ENCODE results near the gene ANGEL2. TPM values are rescaled to one million over a fixed set of nuclear protein-coding genes. Genes with fewer than 3 reads are reported as not detected.
"Not testable (repeated sequence)": the region's sequence is repeated elsewhere in the genome, so short reads cannot be mapped to it uniquely, and the experiment has no call there.

Gene ANGEL2
- total RNA-seq, 2 donors from 2014 or later, result 41.7 to 76.2 TPM

DNA sequence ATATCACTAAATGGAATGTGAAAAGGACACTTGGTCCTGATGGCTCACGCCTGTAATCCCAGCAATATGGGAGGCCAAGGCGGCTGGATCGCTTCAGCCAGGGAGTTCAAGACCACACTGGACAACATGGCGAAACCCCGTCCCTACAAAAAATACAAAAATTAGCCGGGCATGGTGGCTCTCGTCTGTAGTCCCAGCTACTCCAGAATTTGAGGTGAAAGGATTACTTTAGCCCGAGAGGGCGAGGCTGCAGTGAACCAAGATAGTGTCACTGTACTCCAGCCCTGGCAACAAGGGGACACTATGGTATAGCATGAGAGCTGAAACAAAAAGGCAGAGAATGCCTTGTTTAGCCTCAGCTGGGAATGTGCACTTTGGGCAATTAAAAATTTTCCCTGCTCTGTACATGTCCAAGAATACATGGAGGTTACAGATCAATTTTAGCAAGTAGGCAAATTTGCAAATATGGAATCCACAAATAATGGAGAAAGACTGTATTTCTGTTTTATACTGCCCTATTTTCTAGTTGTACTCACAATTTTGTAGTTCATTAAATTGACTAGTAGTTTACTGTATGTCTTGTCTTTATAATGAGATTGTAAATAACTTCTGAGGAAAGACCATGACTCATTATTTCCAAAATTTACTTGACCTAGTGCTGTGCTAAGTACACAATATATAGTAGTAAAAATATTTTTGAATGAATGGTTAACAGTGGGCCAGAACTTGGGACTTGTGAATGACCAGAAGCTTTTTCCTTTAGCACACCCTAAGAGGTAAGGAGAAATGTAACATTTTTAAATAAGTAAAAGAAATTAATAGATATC lies 2.0 kb upstream of the ANGEL2 start:
- no peaks in the 10 kb centered on the region for H3K27me3 ChIP-seq (replicated peaks; ENCODE audit: insufficient read depth)
- ATAC-seq (ENCODE audit: insufficient number of reproducible peaks, low FRiP score, low read depth) (no peak), DNase-seq (ENCODE audit: low spot score) (no peak)
- peaks cover 12 to 19% of the 10 kb centered on the region in 2 donors for H3K4me1 ChIP-seq (ENCODE audit: control insufficient read depth in 1 of 2, low read depth in 2 of 2)
- H3K4me3 ChIP-seq, result no peak overlapping the region
- H3K27ac ChIP-seq, result no peak overlapping the region
- no peaks in the 10 kb centered on the region for H3K36me3 ChIP-seq
- TF ChIP-seq, protein P1, sequence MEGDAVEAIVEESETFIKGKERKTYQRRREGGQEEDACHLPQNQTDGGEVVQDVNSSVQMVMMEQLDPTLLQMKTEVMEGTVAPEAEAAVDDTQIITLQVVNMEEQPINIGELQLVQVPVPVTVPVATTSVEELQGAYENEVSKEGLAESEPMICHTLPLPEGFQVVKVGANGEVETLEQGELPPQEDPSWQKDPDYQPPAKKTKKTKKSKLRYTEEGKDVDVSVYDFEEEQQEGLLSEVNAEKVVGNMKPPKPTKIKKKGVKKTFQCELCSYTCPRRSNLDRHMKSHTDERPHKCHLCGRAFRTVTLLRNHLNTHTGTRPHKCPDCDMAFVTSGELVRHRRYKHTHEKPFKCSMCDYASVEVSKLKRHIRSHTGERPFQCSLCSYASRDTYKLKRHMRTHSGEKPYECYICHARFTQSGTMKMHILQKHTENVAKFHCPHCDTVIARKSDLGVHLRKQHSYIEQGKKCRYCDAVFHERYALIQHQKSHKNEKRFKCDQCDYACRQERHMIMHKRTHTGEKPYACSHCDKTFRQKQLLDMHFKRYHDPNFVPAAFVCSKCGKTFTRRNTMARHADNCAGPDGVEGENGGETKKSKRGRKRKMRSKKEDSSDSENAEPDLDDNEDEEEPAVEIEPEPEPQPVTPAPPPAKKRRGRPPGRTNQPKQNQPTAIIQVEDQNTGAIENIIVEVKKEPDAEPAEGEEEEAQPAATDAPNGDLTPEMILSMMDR (IDR thresholded peaks at IDR 0.05), result no peak
- no peaks in the 10 kb centered on the region for H3K9me3 ChIP-seq

DNA sequence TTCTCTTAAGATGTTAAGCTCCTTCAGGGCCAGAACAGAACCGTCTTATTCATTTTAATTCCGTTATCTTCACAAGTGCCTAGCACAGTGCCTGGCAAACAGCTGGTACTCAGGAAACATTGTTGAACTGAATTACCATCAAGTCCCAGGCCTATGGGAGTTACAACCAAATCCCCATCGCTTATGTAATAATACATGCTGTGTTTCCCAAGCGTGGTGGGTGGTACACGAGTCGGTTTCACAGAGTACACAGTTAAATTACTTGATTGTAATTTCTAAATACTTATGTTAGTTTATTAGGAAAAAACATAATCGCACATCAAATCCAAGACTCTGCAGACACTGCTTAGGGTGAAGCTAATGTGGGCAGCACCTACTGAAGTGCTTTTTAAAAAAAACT lies 1.0 kb downstream of the ANGEL2 start:
- H3K9me3 ChIP-seq, result no peaks in the 10 kb centered on the region
- TF ChIP-seq, protein P1 (IDR thresholded peaks at IDR 0.05), result no peak
- no peaks in the 10 kb centered on the region for H3K36me3 ChIP-seq
- peaks cover 12 to 19% of the 10 kb centered on the region in 2 donors for H3K4me1 ChIP-seq (ENCODE audit: control insufficient read depth in 1 of 2, low read depth in 2 of 2)
- ATAC-seq (ENCODE audit: insufficient number of reproducible peaks, low FRiP score, low read depth) (no peak), DNase-seq (ENCODE audit: low spot score) (no peak)
- H3K27ac ChIP-seq, result peak overlapping the region; percentile 89 to 90
- H3K4me3 ChIP-seq, result peak overlapping the region; percentile 95
- no peaks in the 10 kb centered on the region for H3K27me3 ChIP-seq (replicated peaks; ENCODE audit: insufficient read depth)

DNA sequence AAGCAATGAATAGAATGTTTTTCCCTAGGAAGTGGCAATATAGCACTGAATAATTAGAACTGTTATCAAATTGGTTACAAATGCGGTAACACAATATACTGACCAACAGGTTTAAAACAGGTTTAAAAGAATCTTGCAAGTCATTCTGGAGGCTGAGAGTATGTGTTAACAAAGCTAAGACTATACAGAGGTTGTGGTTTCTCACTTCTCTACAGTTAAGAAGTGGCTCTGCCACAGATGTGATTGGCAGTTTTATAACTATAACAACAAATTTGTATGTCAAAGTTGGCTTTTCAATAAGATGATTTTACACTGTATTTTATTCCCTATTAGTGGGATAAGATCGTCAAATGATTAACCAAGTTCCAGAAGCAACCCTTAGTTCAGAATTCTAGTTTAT lies 7.1 kb downstream of the ANGEL2 start:
- Histone ChIP-seq H3K4me1 (ENCODE audit: control insufficient read depth in 1 of 2, low read depth in 2 of 2) (peaks cover 0 to 3% of the 10 kb centered on the region in 2 donors), H3K27me3 (replicated peaks; ENCODE audit: insufficient read depth) (no peaks in the 10 kb centered on the region), H3K9me3 (no peaks in the 10 kb centered on the region), H3K4me3 (no peak overlapping the region), H3K36me3 (peaks cover 20% of the 10 kb centered on the region), H3K27ac (no peak overlapping the region)
- ATAC-seq (ENCODE audit: insufficient number of reproducible peaks, low FRiP score, low read depth) (no peak), DNase-seq (ENCODE audit: low spot score) (no peak)
- TF ChIP-seq, protein P1 (IDR thresholded peaks at IDR 0.05), result no peak

DNA sequence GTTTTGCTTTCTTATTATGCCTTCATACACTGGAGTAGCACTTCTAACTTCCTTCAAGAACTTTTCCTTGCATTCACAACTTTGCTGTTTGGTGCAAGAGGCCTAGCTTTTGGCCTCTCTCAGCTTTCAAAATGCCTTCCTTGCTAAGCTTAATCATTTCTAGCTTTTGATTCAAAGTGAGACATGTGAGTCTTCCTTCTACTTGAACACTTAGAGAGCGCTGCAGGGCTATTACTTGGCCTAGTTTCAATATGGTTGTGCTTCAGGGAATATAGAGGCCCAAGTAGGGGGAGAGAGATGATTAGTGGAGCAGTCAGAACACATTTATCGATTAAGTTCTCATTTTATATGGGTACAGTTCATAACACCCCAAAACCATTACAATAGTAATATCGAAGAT lies 12.4 kb downstream of the ANGEL2 start:
- Histone ChIP-seq H3K9me3 (no peaks in the 10 kb centered on the region), H3K4me3 (no peak overlapping the region), H3K27me3 (replicated peaks; ENCODE audit: insufficient read depth) (no peaks in the 10 kb centered on the region), H3K4me1 (ENCODE audit: control insufficient read depth in 1 of 2, low read depth in 2 of 2) (no peaks in the 10 kb centered on the region), H3K27ac (no peak overlapping the region), H3K36me3 (peaks cover 40% of the 10 kb centered on the region)
- ATAC-seq (ENCODE audit: insufficient number of reproducible peaks, low FRiP score, low read depth), result no peak
- TF ChIP-seq, protein P1 (IDR thresholded peaks at IDR 0.05), result no peak
- no peak for DNase-seq (ENCODE audit: low spot score)

DNA sequence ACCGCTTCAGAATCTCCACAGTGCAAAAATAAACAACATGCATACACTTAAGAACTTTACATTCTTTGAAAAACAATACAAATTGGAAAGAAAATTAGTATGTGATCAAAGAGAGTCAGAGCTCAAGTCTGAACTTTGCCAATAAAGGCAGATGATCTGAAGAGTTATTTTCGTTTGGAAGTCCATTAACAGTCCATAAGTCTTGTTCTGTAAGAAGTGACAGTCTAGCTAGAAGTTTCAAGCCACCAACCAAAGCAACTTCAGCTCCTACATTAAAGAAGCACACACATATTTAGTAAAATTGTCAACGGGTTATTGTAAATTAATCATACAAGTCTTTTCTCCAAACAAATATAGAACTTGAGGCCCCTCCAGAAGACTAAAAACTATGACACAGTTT lies 20.7 kb downstream of the ANGEL2 start:
- no peaks in the 10 kb centered on the region for H3K9me3 ChIP-seq
- ATAC-seq (ENCODE audit: insufficient number of reproducible peaks, low FRiP score, low read depth) (no peak), DNase-seq (ENCODE audit: low spot score) (no peak)
- H3K27me3 ChIP-seq (replicated peaks; ENCODE audit: insufficient read depth), result no peaks in the 10 kb centered on the region
- H3K4me3 ChIP-seq, result no peak overlapping the region
- no peaks in the 10 kb centered on the region for H3K4me1 ChIP-seq (ENCODE audit: control insufficient read depth in 1 of 2, low read depth in 2 of 2)
- TF ChIP-seq, protein P1 (IDR thresholded peaks at IDR 0.05), result no peak
- peaks cover 26% of the 10 kb centered on the region for H3K36me3 ChIP-seq
- H3K27ac ChIP-seq, result no peak overlapping the region

DNA sequence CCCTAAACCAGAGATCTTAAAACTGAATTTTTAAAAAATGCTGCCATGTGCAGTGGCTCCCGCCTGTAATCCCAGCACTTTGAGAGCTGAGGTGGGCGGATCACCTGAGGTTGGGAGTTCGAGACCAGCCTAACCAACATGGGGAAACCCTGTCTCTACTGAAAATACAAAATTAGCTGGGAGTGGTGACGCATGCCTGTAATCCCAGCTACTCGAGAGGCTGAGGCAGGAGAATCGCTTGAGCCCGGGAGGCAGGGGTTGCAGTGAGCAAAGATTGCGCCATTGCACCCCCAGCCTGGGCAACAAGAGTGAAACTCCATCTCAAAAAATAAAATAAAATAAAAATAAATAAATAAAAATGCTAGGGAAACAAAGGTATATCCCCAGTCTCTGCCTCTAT lies 21.7 kb downstream of the ANGEL2 start:
- not testable (repeated sequence) for ATAC-seq (ENCODE audit: insufficient number of reproducible peaks, low FRiP score, low read depth); H3K27me3 ChIP-seq (replicated peaks; ENCODE audit: insufficient read depth); DNase-seq (ENCODE audit: low spot score); H3K4me1 ChIP-seq (ENCODE audit: control insufficient read depth in 1 of 2, low read depth in 2 of 2); H3K9me3 ChIP-seq; H3K4me3 ChIP-seq; H3K27ac ChIP-seq
- H3K36me3 ChIP-seq, result peaks cover 23% of the 10 kb centered on the region
